Hepatic stellate cell (primary cell): ENCODE measurements around the gene PGAM1.
"Not testable (repeated sequence)": the region's sequence is repeated elsewhere in the genome, so short reads cannot be mapped to it uniquely, and the experiment has no call there.

Experiments
- DNase-seq: peaks from one replicate; pipeline ENCODE4 v3.0.0; 2011; ENCODE audit warnings: low spot score

The PGAM1 gene

GRCh38 chr10:97407952-97408248, 18.1 kb upstream of the PGAM1 start:
- no peak for DNase-seq

DNA sequence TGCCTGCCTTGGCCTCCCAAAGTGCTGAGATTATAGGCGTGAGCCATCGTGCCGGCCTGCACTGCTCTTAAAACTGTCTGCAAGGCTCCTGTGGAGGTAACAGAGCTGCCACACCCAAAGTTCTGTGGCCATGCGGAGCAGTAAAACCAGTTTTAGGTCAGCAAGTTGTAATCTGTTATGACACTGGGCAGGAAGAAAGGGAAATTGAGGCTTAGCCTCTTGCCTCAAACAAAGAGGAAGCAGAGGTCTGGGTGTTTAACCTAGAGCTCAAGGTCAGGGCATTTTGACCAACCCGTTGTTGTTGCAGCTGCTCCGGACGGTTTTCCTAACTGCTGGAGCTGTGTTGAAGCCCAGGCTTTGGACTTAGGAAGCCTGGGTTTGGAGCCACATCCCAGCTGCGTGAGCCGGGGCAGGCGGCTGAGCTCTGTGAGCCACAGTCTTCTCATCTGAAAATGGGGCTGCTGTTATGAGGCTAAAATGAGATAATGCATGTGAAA, 17.4 kb upstream of the PGAM1 start:
- no peak for DNase-seq

GRCh38 chr10:97411406-97411805, 14.6 kb upstream of the PGAM1 start:
- no peak for DNase-seq

DNA sequence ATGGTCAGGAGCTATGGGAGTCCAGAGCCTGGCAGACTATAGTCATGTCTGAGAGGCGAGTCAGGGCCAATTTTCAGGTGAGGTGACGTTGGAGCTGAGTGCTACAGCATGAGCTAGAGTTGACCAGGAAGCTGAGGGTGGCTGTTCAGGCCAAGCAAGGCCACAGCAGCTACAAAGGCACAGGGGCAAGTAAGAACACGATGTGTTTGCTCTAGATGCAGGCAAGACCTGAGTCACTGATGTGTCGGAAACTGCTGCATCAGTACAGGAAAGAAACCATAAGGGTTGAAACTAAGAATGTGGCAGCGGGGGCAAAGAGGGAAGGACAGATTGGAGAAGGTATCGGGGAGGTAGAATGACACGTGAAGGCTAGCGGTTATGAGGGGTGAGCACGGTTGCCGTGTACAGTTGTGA, 13.1 kb upstream of the PGAM1 start:
- DNase-seq = no peak

GRCh38 chr10:97416565-97416964, 9.4 kb upstream of the PGAM1 start:
- DNase-seq = no peak

DNA sequence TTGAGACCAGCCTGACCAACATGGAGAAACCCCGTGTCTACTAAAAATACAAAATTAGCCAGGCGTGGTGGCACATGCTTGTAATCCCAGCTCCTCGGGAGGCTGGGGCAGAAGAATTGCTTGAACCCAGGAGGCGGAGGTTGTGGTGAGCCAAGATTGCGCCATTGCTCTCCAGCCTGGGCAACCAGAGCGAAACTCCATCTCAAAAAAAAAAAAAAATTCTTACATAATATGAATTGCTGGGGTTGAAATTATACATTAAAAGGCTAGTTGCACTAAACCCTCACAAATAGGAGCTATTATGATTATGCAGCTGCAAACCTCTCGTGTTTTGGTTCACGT, 2.3 kb upstream of the PGAM1 start:
- DNase-seq = not testable (repeated sequence)

GRCh38 chr10:97426776-97427570, 982 bp downstream of the PGAM1 start:
- no peak for DNase-seq

DNA sequence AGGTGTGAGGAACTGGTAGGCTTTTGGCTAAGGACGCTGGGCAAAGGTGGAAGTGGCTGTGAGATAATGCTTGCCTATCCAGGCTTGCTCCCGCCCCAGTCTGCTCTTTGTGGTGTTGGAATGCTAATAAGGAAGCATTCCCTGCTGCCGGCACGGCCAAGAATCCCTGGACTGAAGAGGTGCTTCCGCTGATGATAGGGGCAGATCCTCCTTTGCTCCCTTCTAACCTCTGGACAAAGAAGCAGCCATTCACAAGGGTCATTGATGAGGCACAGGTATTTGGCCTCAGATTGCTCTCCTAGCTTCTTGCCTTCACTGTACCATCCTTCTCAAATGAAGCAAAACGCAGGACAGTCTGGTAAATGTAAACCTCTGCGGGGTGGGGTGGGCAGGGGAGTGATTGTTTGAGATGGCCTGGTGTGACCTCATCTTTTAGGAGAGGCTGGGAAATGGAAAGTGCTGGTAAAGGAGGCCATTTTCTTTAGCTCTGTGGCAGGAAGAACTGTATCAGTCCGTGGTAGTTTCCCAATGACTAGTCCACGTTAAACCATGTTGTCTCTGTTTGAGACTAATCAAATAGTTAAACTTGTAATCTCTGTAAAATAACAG, 1.7 kb downstream of the PGAM1 start:
- DNase-seq = no peak

- DNase-seq = no peak
Measured at GRCh38 chr10:97428572-97428981, 2.6 kb downstream of the PGAM1 start.

GRCh38 chr10:97434055-97434454, 8.1 kb downstream of the PGAM1 start:
- no peak for DNase-seq

DNA sequence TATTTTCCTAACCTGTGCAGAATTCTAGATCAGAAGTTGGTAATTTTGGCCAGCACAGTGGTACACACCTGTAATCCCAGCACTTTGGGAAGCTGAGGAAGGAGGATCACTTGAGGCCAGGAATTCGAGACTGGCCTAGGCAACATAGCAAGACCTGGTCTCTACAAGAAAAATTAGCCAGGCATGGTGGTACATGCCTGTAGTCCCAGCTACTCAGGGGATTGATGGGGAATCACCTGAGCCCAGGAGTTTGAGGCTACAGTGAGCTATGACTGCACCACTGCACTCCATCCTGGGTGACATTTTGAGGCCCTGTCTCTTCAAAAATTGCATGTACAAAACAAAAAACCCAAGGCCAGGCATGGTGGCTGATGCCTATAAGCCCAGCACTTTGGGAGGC, 8.6 kb downstream of the PGAM1 start:
- DNase-seq = no peak

GRCh38 chr10:97435211-97435610, 9.2 kb downstream of the PGAM1 start:
- DNase-seq = no peak

DNA sequence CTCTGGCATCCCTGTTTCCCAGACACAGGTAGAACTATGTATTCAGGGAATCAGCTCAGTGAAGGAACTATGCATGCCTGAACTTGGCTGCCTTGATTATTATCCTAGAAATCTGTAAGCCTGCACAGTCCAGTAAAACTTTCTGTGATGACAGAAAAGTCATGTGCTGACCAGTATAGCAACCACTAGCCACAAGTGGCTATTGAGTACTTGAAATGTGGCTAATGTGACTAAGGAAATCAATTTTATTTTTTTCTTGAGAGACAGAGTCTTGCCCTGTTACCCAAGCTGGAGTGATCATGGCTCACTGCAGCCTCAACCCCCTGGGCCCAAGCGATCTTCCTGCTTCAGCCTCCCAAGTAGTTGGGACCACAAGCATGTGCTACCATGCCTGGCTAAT, 16.3 kb downstream of the PGAM1 start:
- no peak for DNase-seq

DNA sequence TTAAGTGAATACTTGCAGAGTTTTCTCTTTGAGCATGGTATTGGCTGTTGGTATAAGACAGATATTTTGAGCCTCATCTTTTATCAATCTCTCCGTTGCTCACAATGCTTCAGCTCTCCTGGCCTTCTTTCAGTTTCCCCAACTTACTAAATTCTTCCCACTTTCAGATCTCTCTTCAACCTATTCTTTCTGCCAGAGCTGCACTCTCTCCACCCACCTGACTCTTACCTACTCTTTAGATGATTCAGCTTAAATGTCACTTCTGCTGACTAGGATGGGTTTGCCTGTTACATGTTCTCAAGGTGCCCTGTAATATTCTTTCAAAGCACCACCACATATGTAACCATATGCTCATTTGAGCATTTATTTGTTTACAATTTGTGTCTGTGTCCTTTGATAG, 18.2 kb downstream of the PGAM1 start:
- no peak for DNase-seq

DNA sequence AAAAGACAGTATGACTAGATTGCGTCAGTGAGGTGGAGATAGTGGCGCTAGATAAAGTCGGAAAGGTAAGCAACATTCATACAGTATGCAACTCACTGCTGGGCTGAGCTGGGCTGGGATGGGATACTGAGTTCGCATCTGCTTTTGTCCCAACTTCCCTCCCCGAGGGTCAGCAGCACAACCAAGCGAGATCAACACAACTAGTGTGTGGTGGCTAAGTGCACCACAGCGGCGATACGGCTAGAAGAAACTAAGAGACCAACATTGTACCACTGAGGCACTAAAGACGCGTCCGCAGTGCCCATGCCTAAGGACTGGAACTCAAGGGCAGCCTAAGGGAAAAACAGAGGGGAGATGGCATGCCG, 19.3 kb downstream of the PGAM1 start:
- no peak for DNase-seq

GRCh38 chr10:97445722-97446639, 20.0 kb downstream of the PGAM1 start, which contains the start of the genes EXOSC1 and ZDHHC16:
TSS of gene EXOSC1 (minus strand) at chr10:97446006. CDS start at chr10:97445985, 21 bp downstream.
TSS of gene ZDHHC16 (plus strand) at chr10:97446175. CDS start at chr10:97451676, 5,501 bp downstream.
- peak; percentile 100 for DNase-seq

DNA sequence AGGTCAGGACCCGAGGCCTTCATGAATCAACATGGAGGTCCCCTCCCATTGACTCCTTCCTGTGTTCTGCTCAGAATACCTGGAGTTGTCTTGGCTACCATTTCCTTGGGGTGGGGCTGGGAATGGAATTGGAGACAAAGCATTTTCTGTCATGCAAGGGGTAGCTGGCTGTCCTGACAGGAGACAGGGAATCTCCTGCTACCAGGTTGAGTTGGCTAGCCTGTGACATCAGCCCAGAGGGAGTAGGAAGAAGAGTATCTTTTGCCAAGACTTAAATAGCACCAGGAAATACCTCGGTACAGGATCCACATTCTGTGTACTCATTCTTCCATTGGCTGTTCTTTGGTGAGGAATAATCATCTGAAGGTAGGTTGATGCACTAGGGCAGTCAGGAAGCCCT, 24.8 kb downstream of the PGAM1 start:
- DNase-seq = no peak

DNA sequence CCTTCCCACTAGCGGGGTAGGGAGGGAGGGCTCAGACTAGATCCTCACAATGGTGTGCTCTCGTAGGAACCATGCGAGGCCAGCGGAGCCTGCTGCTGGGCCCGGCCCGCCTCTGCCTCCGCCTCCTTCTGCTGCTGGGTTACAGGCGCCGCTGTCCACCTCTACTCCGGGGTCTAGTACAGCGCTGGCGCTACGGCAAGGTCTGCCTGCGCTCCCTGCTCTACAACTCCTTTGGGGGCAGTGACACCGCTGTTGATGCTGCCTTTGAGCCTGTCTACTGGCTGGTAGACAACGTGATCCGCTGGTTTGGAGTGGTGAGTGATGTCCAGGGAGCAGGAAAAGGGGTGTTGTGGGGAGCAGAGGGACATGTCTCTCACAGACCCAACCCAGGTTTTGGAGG, 25.6 kb downstream of the PGAM1 start:
- DNase-seq = no peak

DNA sequence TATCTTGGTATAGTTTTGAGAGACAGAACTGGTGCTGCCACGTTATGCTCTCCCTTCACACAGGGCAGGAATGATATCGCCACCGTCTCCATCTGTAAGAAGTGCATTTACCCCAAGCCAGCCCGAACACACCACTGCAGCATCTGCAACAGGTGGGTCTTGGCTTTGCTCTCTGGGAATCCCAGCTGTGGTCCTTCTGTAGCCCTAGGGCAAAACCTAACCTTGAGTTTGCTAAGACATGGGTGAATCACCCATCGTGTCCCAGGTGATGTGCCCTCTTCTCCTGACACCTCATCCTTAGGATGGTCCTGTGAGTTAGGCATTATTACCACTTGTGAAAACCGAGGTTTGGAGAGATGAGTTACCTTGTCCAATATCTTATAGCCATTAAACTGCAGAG, 26.4 kb downstream of the PGAM1 start:
- no peak for DNase-seq

- no peak for DNase-seq
Measured at GRCh38 chr10:97454330-97455036, 28.5 kb downstream of the PGAM1 start.

GRCh38 chr10:97456034-97456685, 30.2 kb downstream of the PGAM1 start:
- DNase-seq = no peak

DNA sequence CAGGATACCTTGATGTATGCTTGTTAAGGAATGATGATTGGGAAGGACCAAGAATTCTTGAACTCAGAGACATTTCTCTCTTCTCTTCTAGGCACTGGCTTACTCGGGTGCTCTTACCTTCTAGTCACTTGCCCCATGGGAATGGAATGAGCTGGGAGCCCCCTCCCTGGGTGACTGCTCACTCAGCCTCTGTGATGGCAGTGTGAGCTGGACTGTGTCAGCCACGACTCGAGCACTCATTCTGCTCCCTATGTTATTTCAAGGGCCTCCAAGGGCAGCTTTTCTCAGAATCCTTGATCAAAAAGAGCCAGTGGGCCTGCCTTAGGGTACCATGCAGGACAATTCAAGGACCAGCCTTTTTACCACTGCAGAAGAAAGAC, 30.7 kb downstream of the PGAM1 start:
- DNase-seq = no peak
